Measurements from ENCODE around the gene H2AZ1. TPM values are rescaled to one million over a fixed set of nuclear protein-coding genes. Genes with fewer than 3 reads are reported as not detected.

H2AZ1 gene
- total and polyA plus RNA-seq, 2 donors (not counting 1 experiment from before 2014, with no cell fraction given), result 95.9 to 105 TPM

- Histone ChIP-seq H3K36me3 (replicated peaks in 1 of 2; ENCODE audit: control extremely low read depth in 1 of 2, control insufficient read depth in 1 of 2, extremely low read depth in 1 of 2, insufficient read depth in 2 of 2, low read length in 1 of 2) (peaks cover 8 to 39% of the 10 kb centered on the region in 2 experiments), H2AFZ (ENCODE audit: insufficient read depth, low read depth, low read length, poor library complexity, severe bottlenecking) (no peak overlapping the region), H3K79me2 (ENCODE audit: control insufficient read depth, insufficient read depth, low read length) (peaks cover 7% of the 10 kb centered on the region), H3K9me3 (ENCODE audit: control extremely low read depth in 1 of 3, control insufficient read depth in 2 of 3, insufficient read depth in 1 of 3, low read length in 2 of 3) (peaks cover 0 to 11% (median 9%) of the 10 kb centered on the region in 3 donors), H3K4me2 (replicated peaks; ENCODE audit: low read depth, low read length, poor library complexity, severe bottlenecking) (no peak overlapping the region), H4K20me1 (ENCODE audit: control insufficient read depth, insufficient read depth, low read length, poor library complexity, severe bottlenecking) (no peaks in the 10 kb centered on the region), H3K27ac (ENCODE audit: low read length in 2 of 2) (no peak overlapping the region), H3K4me3 (ENCODE audit: control extremely low read depth in 1 of 5, extremely low read depth in 1 of 5, insufficient read depth in 1 of 5, low read depth in 2 of 5, low read length in 4 of 5) (no peak overlapping the region), H3K27me3 (replicated peaks in 1 of 4; ENCODE audit: control extremely low read depth in 1 of 4, control insufficient read depth in 3 of 4, insufficient read depth in 4 of 4, low read length in 3 of 4) (no peaks in the 10 kb centered on the region), H3K4me1 (ENCODE audit: control insufficient read depth in 2 of 2, insufficient read depth in 2 of 2, low read length in 2 of 2) (no peaks in the 10 kb centered on the region), H3K9ac (ENCODE audit: low read length) (no peak overlapping the region)
- no peak for ATAC-seq (ENCODE audit: low read depth)
- intact Hi-C loops (cut with micrococcal nuclease), result no loop called here
- POLR2A ChIA-PET, result interaction anchor here (0.6 kb wide), 1 partner anchor 1857 kb away, joined by 5 read pairs; no protein-coding TSS in a partner anchor
- Mint-ChIP-seq H3K27me3 (no peaks in the 10 kb centered on the region), H3K4me1 (no peaks in the 10 kb centered on the region), H3K9me3 (ENCODE audit: insufficient read depth) (peaks cover 7% of the 10 kb centered on the region), H3K4me3 (no peak overlapping the region), H3K27ac (no peak overlapping the region)
- no peak for DNase-seq
- no CpG with 5 or more reads among the region's 3 CpGs for WGBS (ENCODE audit: insufficient coverage)
- TF ChIP-seq CTCF (IDR thresholded peaks at IDR 0.05), result no peak
- TF ChIP-seq EZH2 (IDR thresholded peaks at IDR 0.05; ENCODE audit: borderline replicate concordance, insufficient read depth, low read depth, low read length, poor library complexity, severe bottlenecking), result no peak
- CTCF ChIA-PET, result no interaction called here
These were observed 32.5 kb downstream of the H2AZ1 start for GRCh38 chr4:99917575-99917974.

GRCh38 chr4:99915449-99915848 lies 34.6 kb downstream of the H2AZ1 start:
- no peaks in the 10 kb centered on the region for H3K4me1 ChIP-seq (ENCODE audit: control insufficient read depth in 2 of 2, insufficient read depth in 2 of 2, low read length in 2 of 2)
- intact Hi-C loops (cut with micrococcal nuclease), result no loop called here
- H3K27ac ChIP-seq (ENCODE audit: low read length in 2 of 2), result no peak overlapping the region
- Mint-ChIP-seq H3K4me1 (no peaks in the 10 kb centered on the region), H3K9me3 (ENCODE audit: insufficient read depth) (peaks cover 7% of the 10 kb centered on the region), H3K4me3 (no peak overlapping the region), H3K27me3 (no peaks in the 10 kb centered on the region), H3K27ac (no peak overlapping the region)
- TF ChIP-seq CTCF (IDR thresholded peaks at IDR 0.05) (no peak), EZH2 (IDR thresholded peaks at IDR 0.05; ENCODE audit: borderline replicate concordance, insufficient read depth, low read depth, low read length, poor library complexity, severe bottlenecking) (no peak)
- no CpG with 5 or more reads among the region's 2 CpGs for WGBS (ENCODE audit: insufficient coverage)
- no peak overlapping the region for H3K4me3 ChIP-seq (ENCODE audit: control extremely low read depth in 1 of 5, extremely low read depth in 1 of 5, insufficient read depth in 1 of 5, low read depth in 2 of 5, low read length in 4 of 5)
- H3K4me2 ChIP-seq (replicated peaks; ENCODE audit: low read depth, low read length, poor library complexity, severe bottlenecking), result no peak overlapping the region
- DNase-seq (no peak), ATAC-seq (ENCODE audit: low read depth) (no peak)
- peaks cover 7% of the 10 kb centered on the region for H3K79me2 ChIP-seq (ENCODE audit: control insufficient read depth, insufficient read depth, low read length)
- no peak overlapping the region for H2AFZ ChIP-seq (ENCODE audit: insufficient read depth, low read depth, low read length, poor library complexity, severe bottlenecking)
- H3K9me3 ChIP-seq (ENCODE audit: control extremely low read depth in 1 of 3, control insufficient read depth in 2 of 3, insufficient read depth in 1 of 3, low read length in 2 of 3), result peaks cover 0 to 11% (median 9%) of the 10 kb centered on the region in 3 donors
- CTCF ChIA-PET, result no interaction called here
- H3K27me3 ChIP-seq (replicated peaks in 1 of 4; ENCODE audit: control extremely low read depth in 1 of 4, control insufficient read depth in 3 of 4, insufficient read depth in 4 of 4, low read length in 3 of 4), result no peaks in the 10 kb centered on the region
- H3K9ac ChIP-seq (ENCODE audit: low read length), result no peak overlapping the region
- POLR2A ChIA-PET, result no interaction called here
- H4K20me1 ChIP-seq (ENCODE audit: control insufficient read depth, insufficient read depth, low read length, poor library complexity, severe bottlenecking), result no peaks in the 10 kb centered on the region
- H3K36me3 ChIP-seq (replicated peaks in 1 of 2; ENCODE audit: control extremely low read depth in 1 of 2, control insufficient read depth in 1 of 2, extremely low read depth in 1 of 2, insufficient read depth in 2 of 2, low read length in 1 of 2), result peaks cover 4 to 31% of the 10 kb centered on the region in 2 experiments

Other genes with a start within 250 kb of the H2AZ1 start
- gene DAPP1, start 133.4 kb downstream of the H2AZ1 start, total RNA-seq, result 166 and 169 TPM in 2 replicates
- 76.0 and 82.5 TPM in 2 replicates for gene DAPP1, start 133.4 kb downstream of the H2AZ1 start, polyA plus RNA-seq
- gene LAMTOR3, start 55.8 kb downstream of the H2AZ1 start, total RNA-seq, result 18.0 and 20.1 TPM in 2 replicates
- gene LAMTOR3, start 55.8 kb downstream of the H2AZ1 start, polyA plus RNA-seq, result 8.0 and 15.3 TPM in 2 replicates
- gene DNAJB14, start 3.7 kb downstream of the H2AZ1 start, total RNA-seq, result 64.9 and 73.4 TPM in 2 replicates
- gene DNAJB14, start 3.7 kb downstream of the H2AZ1 start, polyA plus RNA-seq, result 14.4 and 14.7 TPM in 2 replicates
- 0.12 TPM in 1 of 2 replicates, not detected in the other for gene DDIT4L, start 240.2 kb upstream of the H2AZ1 start, total RNA-seq
- 0.13 TPM in 1 of 2 replicates, not detected in the other for gene DDIT4L, start 240.2 kb upstream of the H2AZ1 start, polyA plus RNA-seq

Data from B cell (primary cell).